Measurements from ENCODE around the gene TRIM14. TPM values are rescaled to one million over a fixed set of nuclear protein-coding genes. Genes with fewer than 3 reads are reported as not detected.

The TRIM14 gene
- total and polyA plus RNA-seq, 2 of the 4 experiments (the other 2 are of a cell fraction) = 3.0 to 8.5 TPM

- Histone ChIP-seq H3K9ac (ENCODE audit: low read depth, low read length) (no peak overlapping the region), H2BK20ac (ENCODE audit: low read depth, low read length) (no peak overlapping the region), H2BK5ac (ENCODE audit: low read depth, low read length, poor library complexity, severe bottlenecking) (no peak overlapping the region), H2BK15ac (ENCODE audit: low read depth, low read length) (no peak overlapping the region), H4K91ac (ENCODE audit: insufficient read depth, low read depth, low read length) (no peak overlapping the region), H3K14ac (replicated peaks; ENCODE audit: low read depth, low read length) (no peak overlapping the region), H3K27ac (ENCODE audit: insufficient read depth, low read length) (no peak overlapping the region), H2AK9ac (replicated peaks; ENCODE audit: low read depth, low read length, poor library complexity) (no peak overlapping the region), H3K23ac (ENCODE audit: low read depth, low read length) (no peak overlapping the region), H2AFZ (replicated peaks; ENCODE audit: low read length, poor library complexity) (no peak overlapping the region), H3K36me3 (ENCODE audit: control insufficient read depth, insufficient read depth, low read length) (no peaks in the 10 kb centered on the region), H2BK120ac (ENCODE audit: low read depth, low read length) (no peak overlapping the region), H4K5ac (ENCODE audit: low read depth, low read length) (no peak overlapping the region), H4K8ac (ENCODE audit: low read depth in 2 of 2, low read length in 2 of 2) (no peak overlapping the region), H3K9me1 (ENCODE audit: insufficient read depth, low read length) (no peaks in the 10 kb centered on the region), H3K9me3 (ENCODE audit: control insufficient read depth, insufficient read depth, low read length) (no peaks in the 10 kb centered on the region), H4K20me1 (ENCODE audit: insufficient read depth, low read length) (no peaks in the 10 kb centered on the region), H3K27me3 (ENCODE audit: control insufficient read depth, insufficient read depth, low read length) (no peaks in the 10 kb centered on the region; the same call in 1 of the 2 replicates), H3K18ac (ENCODE audit: low read depth, low read length) (no peak overlapping the region), H3K4me1 (ENCODE audit: control insufficient read depth, insufficient read depth, low read length) (no peaks in the 10 kb centered on the region), H3K56ac (ENCODE audit: extremely low read depth, insufficient read depth, low read length) (no peak overlapping the region), H3K79me1 (ENCODE audit: low read depth in 1 of 2, low read length in 2 of 2) (no peaks in the 10 kb centered on the region), H3K4me3 (ENCODE audit: insufficient read depth, low read depth, low read length) (no peak overlapping the region), H3K4me2 (ENCODE audit: low read depth, low read length) (no peak overlapping the region), H3K4ac (ENCODE audit: low read depth, low read length) (no peak overlapping the region), H2AK5ac (ENCODE audit: low read depth, low read length) (no peak overlapping the region)
- in situ Hi-C loops (cut with MboI; ENCODE audit: low sequenced_read_pairs) = no loop called here
- WGBS, 2 experiments (ENCODE audit: extremely low coverage in 2 of 2, insufficient read length in 1 of 2) = 46% methylated on average over 2 of the region's 13 CpGs; no CpG with 5 or more reads in 1 of the 2 experiments
- ChIA-PET CTCF (interaction anchor here (0.6 kb wide), 1 partner anchor 11 kb away, joined by 3 read pairs; no protein-coding TSS in a partner anchor), POLR2A (ENCODE audit: unreplicated experiment) (no interaction called here)
- no TSS peak for BruUV-seq (replicated peaks)
- TF ChIP-seq CHD1 (IDR thresholded peaks at IDR 0.05; ENCODE audit: low read depth, low read length) = no peak
- TF ChIP-seq RCOR1 (IDR thresholded peaks at IDR 0.05; ENCODE audit: insufficient replicate concordance, low read length) = no peak
- TF ChIP-seq ELK1 (IDR thresholded peaks at IDR 0.05; ENCODE audit: borderline replicate concordance, low read depth, low read length) = no peak
- TF ChIP-seq SMC3 (IDR thresholded peaks at IDR 0.05; ENCODE audit: low read depth, low read length) = no peak
- no peak for TF ChIP-seq MAZ (IDR thresholded peaks at IDR 0.05; ENCODE audit: borderline replicate concordance, low read depth, low read length)
- no peak for TF ChIP-seq MXI1 (IDR thresholded peaks at IDR 0.05; ENCODE audit: borderline replicate concordance, low read depth, low read length)
- TF ChIP-seq NFE2L2 (IDR thresholded peaks at IDR 0.05; ENCODE audit: low read depth, low read length) = no peak
- no peak for TF ChIP-seq FOS (IDR thresholded peaks at IDR 0.05; ENCODE audit: low read depth, low read length)
- no peak for TF ChIP-seq RAD21 (IDR thresholded peaks at IDR 0.05; ENCODE audit: low read length)
- no peak for TF ChIP-seq CEBPB (IDR thresholded peaks at IDR 0.05; ENCODE audit: low read depth, low read length)
- no peak for TF ChIP-seq MAFK (IDR thresholded peaks at IDR 0.05; ENCODE audit: low read depth, low read length)
- no peak for TF ChIP-seq RFX5 (IDR thresholded peaks at IDR 0.05; ENCODE audit: low read depth, low read length)
- no peak for TF ChIP-seq USF2 (IDR thresholded peaks at IDR 0.05; ENCODE audit: low read depth, low read length)
- no peak for TF ChIP-seq BHLHE40 (IDR thresholded peaks at IDR 0.05; ENCODE audit: low read depth, low read length)
- TF ChIP-seq POLR2A (IDR thresholded peaks at IDR 0.05; ENCODE audit: low read depth, low read length) = no peak
- TF ChIP-seq, protein P1, sequence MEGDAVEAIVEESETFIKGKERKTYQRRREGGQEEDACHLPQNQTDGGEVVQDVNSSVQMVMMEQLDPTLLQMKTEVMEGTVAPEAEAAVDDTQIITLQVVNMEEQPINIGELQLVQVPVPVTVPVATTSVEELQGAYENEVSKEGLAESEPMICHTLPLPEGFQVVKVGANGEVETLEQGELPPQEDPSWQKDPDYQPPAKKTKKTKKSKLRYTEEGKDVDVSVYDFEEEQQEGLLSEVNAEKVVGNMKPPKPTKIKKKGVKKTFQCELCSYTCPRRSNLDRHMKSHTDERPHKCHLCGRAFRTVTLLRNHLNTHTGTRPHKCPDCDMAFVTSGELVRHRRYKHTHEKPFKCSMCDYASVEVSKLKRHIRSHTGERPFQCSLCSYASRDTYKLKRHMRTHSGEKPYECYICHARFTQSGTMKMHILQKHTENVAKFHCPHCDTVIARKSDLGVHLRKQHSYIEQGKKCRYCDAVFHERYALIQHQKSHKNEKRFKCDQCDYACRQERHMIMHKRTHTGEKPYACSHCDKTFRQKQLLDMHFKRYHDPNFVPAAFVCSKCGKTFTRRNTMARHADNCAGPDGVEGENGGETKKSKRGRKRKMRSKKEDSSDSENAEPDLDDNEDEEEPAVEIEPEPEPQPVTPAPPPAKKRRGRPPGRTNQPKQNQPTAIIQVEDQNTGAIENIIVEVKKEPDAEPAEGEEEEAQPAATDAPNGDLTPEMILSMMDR (conservative IDR thresholded peaks at IDR 0.05; ENCODE audit: low read depth, low read length) = no peak
- DNase-seq = no peak
- dilution Hi-C loops (cut with HindIII; ENCODE audit: low sequenced_read_pairs, unreplicated experiment) = no loop called here
- ATAC-seq (ENCODE audit: low read depth) = no peak
- intact Hi-C loops (cut with micrococcal nuclease) = no loop called here
Observed at GRCh38 chr9:98130576-98131228, 11.7 kb upstream of the TRIM14 start.

All from IMR-90 (cell line).